HEK293 (cell line): ENCODE measurements around the gene EDEM3.

ENCODE experiments used
- CTCF ChIP-seq: fragments of 450-650 bp; formaldehyde crosslinking; IDR thresholded peaks from 2 replicates; pipeline ENCODE4 v1.5.1; 2016; ENCODE audit warnings: missing biosample characterization, missing genetic modification characterization
- YY1 ChIP-seq: fragments of 450-650 bp; formaldehyde crosslinking; IDR thresholded peaks from 2 replicates; pipeline ENCODE4 v1.5.1; 2018; ENCODE audit warnings: missing biosample characterization, missing genetic modification characterization
- ZSCAN23 ChIP-seq: fragments of 450-650 bp; formaldehyde crosslinking; IDR thresholded peaks from 2 replicates; pipeline ENCODE4 v1.5.1; 2016; ENCODE audit warnings: missing biosample characterization, missing genetic modification characterization

GRCh38 chr1:184647471-184647870, 107.2 kb downstream of the EDEM3 start:
- TF ChIP-seq CTCF (tag by site-specific recombination) (no peak), YY1 (tag by site-specific recombination) (no peak), ZSCAN23 (tag by site-specific recombination) (no peak)
